Measurements from ENCODE around the gene BANP.
A peak's percentile ranks its signal among the peaks of the same experiment; 100 is the strongest.

BANP gene

GRCh38 chr16:87938412-87938949 is 12.8 kb upstream of the BANP start:
- no peak overlapping the region for H2AFZ ChIP-seq (ENCODE audit: insufficient read depth, low read length, poor library complexity)
- H3K4me2 ChIP-seq (ENCODE audit: low read length): no peak overlapping the region
- H3K27me3 ChIP-seq (ENCODE audit: insufficient read depth, low read length): no peaks in the 10 kb centered on the region
- no peak for DNase-seq
- no peaks in the 10 kb centered on the region for H3K79me2 ChIP-seq (ENCODE audit: control insufficient read depth, insufficient read depth, low read length, poor library complexity)
- no CpG with 5 or more reads among the region's 4 CpGs for WGBS (ENCODE audit: extremely low coverage, insufficient coverage, insufficient read length)
- no peak overlapping the region for H2AK5ac ChIP-seq (ENCODE audit: low read length)
- H4K12ac ChIP-seq (ENCODE audit: low read depth, low read length): no peak overlapping the region
- no peak overlapping the region for H3K23ac ChIP-seq (ENCODE audit: low read length)
- H3K4me1 ChIP-seq (ENCODE audit: control insufficient read depth in 1 of 2, insufficient read depth in 2 of 2, low read length in 2 of 2): no peaks in the 10 kb centered on the region
- no peak overlapping the region for H3K27ac ChIP-seq (ENCODE audit: low read depth, low read length)
- no peak overlapping the region for H3K9ac ChIP-seq (ENCODE audit: low read length)
- no peak overlapping the region for H3K4ac ChIP-seq (ENCODE audit: low read depth, low read length)
- no peak overlapping the region for H4K91ac ChIP-seq (ENCODE audit: low read depth, low read length)
- no peaks in the 10 kb centered on the region for H3K9me3 ChIP-seq (ENCODE audit: insufficient read depth, low read depth, low read length)
- H3K4me3 ChIP-seq (ENCODE audit: low read depth, low read length): no peak overlapping the region
- H2BK5ac ChIP-seq (ENCODE audit: low read depth, low read length, poor library complexity): no peak overlapping the region
- H3K14ac ChIP-seq (ENCODE audit: low read length): no peak overlapping the region
- H3K79me1 ChIP-seq (ENCODE audit: low read length): no peaks in the 10 kb centered on the region
- no peak overlapping the region for H2BK12ac ChIP-seq (ENCODE audit: low read length)
- no peak overlapping the region for H4K8ac ChIP-seq (ENCODE audit: low read depth, low read length)
- no peaks in the 10 kb centered on the region for H3K36me3 ChIP-seq (ENCODE audit: control insufficient read depth in 1 of 2, insufficient read depth in 2 of 2, low read length in 2 of 2)
- no peak overlapping the region for H2BK120ac ChIP-seq (ENCODE audit: insufficient read depth, low read length, poor library complexity)
- no peak overlapping the region for H3K18ac ChIP-seq (ENCODE audit: low read length)

GRCh38 chr16:87939562-87940423 is 11.4 kb upstream of the BANP start:
- Histone ChIP-seq H3K9ac (ENCODE audit: low read length) (no peak overlapping the region), H3K27me3 (ENCODE audit: insufficient read depth, low read length) (no peaks in the 10 kb centered on the region), H3K4me1 (ENCODE audit: control insufficient read depth in 1 of 2, insufficient read depth in 2 of 2, low read length in 2 of 2) (no peaks in the 10 kb centered on the region), H2AK5ac (ENCODE audit: low read length) (no peak overlapping the region), H2BK12ac (ENCODE audit: low read length) (no peak overlapping the region), H4K8ac (ENCODE audit: low read depth, low read length) (no peak overlapping the region), H4K91ac (ENCODE audit: low read depth, low read length) (no peak overlapping the region), H3K4ac (ENCODE audit: low read depth, low read length) (no peak overlapping the region), H3K4me2 (ENCODE audit: low read length) (no peak overlapping the region), H3K27ac (ENCODE audit: low read depth, low read length) (no peak overlapping the region), H3K23ac (ENCODE audit: low read length) (no peak overlapping the region), H2AFZ (ENCODE audit: insufficient read depth, low read length, poor library complexity) (no peak overlapping the region), H3K9me3 (ENCODE audit: insufficient read depth, low read depth, low read length) (no peaks in the 10 kb centered on the region), H4K12ac (ENCODE audit: low read depth, low read length) (no peak overlapping the region), H3K79me2 (ENCODE audit: control insufficient read depth, insufficient read depth, low read length, poor library complexity) (no peaks in the 10 kb centered on the region), H3K4me3 (ENCODE audit: low read depth, low read length) (no peak overlapping the region), H2BK120ac (ENCODE audit: insufficient read depth, low read length, poor library complexity) (no peak overlapping the region), H3K18ac (ENCODE audit: low read length) (no peak overlapping the region), H3K79me1 (ENCODE audit: low read length) (no peaks in the 10 kb centered on the region), H3K14ac (ENCODE audit: low read length) (no peak overlapping the region), H3K36me3 (ENCODE audit: control insufficient read depth in 1 of 2, insufficient read depth in 2 of 2, low read length in 2 of 2) (no peaks in the 10 kb centered on the region), H2BK5ac (ENCODE audit: low read depth, low read length, poor library complexity) (no peak overlapping the region)
- no CpG with 5 or more reads among the region's 13 CpGs for WGBS (ENCODE audit: extremely low coverage, insufficient coverage, insufficient read length)
- DNase-seq: no peak

GRCh38 chr16:87942680-87943079 is 8.6 kb upstream of the BANP start:
- Histone ChIP-seq H3K14ac (ENCODE audit: low read length) (no peak overlapping the region), H2BK12ac (ENCODE audit: low read length) (no peak overlapping the region), H3K4me2 (ENCODE audit: low read length) (no peak overlapping the region), H2AFZ (ENCODE audit: insufficient read depth, low read length, poor library complexity) (no peak overlapping the region), H2AK5ac (ENCODE audit: low read length) (no peak overlapping the region), H3K4ac (ENCODE audit: low read depth, low read length) (no peak overlapping the region), H2BK5ac (ENCODE audit: low read depth, low read length, poor library complexity) (no peak overlapping the region), H4K8ac (ENCODE audit: low read depth, low read length) (no peak overlapping the region), H3K79me1 (ENCODE audit: low read length) (peaks cover 20% of the 10 kb centered on the region), H3K4me3 (ENCODE audit: low read depth, low read length) (no peak overlapping the region), H3K23ac (ENCODE audit: low read length) (no peak overlapping the region), H4K91ac (ENCODE audit: low read depth, low read length) (no peak overlapping the region), H3K27ac (ENCODE audit: low read depth, low read length) (no peak overlapping the region), H4K12ac (ENCODE audit: low read depth, low read length) (no peak overlapping the region), H3K9me3 (ENCODE audit: insufficient read depth, low read depth, low read length) (no peaks in the 10 kb centered on the region), H2BK120ac (ENCODE audit: insufficient read depth, low read length, poor library complexity) (no peak overlapping the region), H3K79me2 (ENCODE audit: control insufficient read depth, insufficient read depth, low read length, poor library complexity) (peaks cover 4% of the 10 kb centered on the region), H3K4me1 (ENCODE audit: control insufficient read depth in 1 of 2, insufficient read depth in 2 of 2, low read length in 2 of 2) (peaks cover 19 to 20% of the 10 kb centered on the region in 2 experiments), H3K18ac (ENCODE audit: low read length) (no peak overlapping the region), H3K36me3 (ENCODE audit: control insufficient read depth in 1 of 2, insufficient read depth in 2 of 2, low read length in 2 of 2) (no peaks in the 10 kb centered on the region), H3K9ac (ENCODE audit: low read length) (no peak overlapping the region), H3K27me3 (ENCODE audit: insufficient read depth, low read length) (no peaks in the 10 kb centered on the region)
- no peak for DNase-seq
- WGBS (ENCODE audit: extremely low coverage, insufficient coverage, insufficient read length): no CpG with 5 or more reads among the region's 5 CpGs

- no peaks in the 10 kb centered on the region for H3K27me3 ChIP-seq (ENCODE audit: insufficient read depth, low read length)
- peaks cover 4% of the 10 kb centered on the region for H3K79me2 ChIP-seq (ENCODE audit: control insufficient read depth, insufficient read depth, low read length, poor library complexity)
- peaks cover 31% of the 10 kb centered on the region for H3K79me1 ChIP-seq (ENCODE audit: low read length)
- peak overlapping the region; percentile 88 for H4K8ac ChIP-seq (ENCODE audit: low read depth, low read length)
- H2AK5ac ChIP-seq (ENCODE audit: low read length): peak overlapping the region; percentile 39
- peak overlapping the region; percentile 92 for H4K91ac ChIP-seq (ENCODE audit: low read depth, low read length)
- peak overlapping the region; percentile 90 for H2BK12ac ChIP-seq (ENCODE audit: low read length)
- peaks cover 25 to 26% of the 10 kb centered on the region in 2 experiments for H3K4me1 ChIP-seq (ENCODE audit: control insufficient read depth in 1 of 2, insufficient read depth in 2 of 2, low read length in 2 of 2)
- peak overlapping the region; percentile 88 for H2BK120ac ChIP-seq (ENCODE audit: insufficient read depth, low read length, poor library complexity)
- peak overlapping the region; percentile 13 for H3K18ac ChIP-seq (ENCODE audit: low read length)
- peak; percentile 99 for DNase-seq
- no peaks in the 10 kb centered on the region for H3K36me3 ChIP-seq (ENCODE audit: control insufficient read depth in 1 of 2, insufficient read depth in 2 of 2, low read length in 2 of 2)
- H2BK5ac ChIP-seq (ENCODE audit: low read depth, low read length, poor library complexity): peak overlapping the region; percentile 79
- H3K4me2 ChIP-seq (ENCODE audit: low read length): peak overlapping the region; percentile 60
- H3K9ac ChIP-seq (ENCODE audit: low read length): no peak overlapping the region
- H3K23ac ChIP-seq (ENCODE audit: low read length): no peak overlapping the region
- H3K14ac ChIP-seq (ENCODE audit: low read length): peak overlapping the region; percentile 74
- H3K4me3 ChIP-seq (ENCODE audit: low read depth, low read length): peak overlapping the region; percentile 45
- peak overlapping the region; percentile 86 for H3K27ac ChIP-seq (ENCODE audit: low read depth, low read length)
- peak overlapping the region; percentile 52 for H3K4ac ChIP-seq (ENCODE audit: low read depth, low read length)
- WGBS (ENCODE audit: extremely low coverage, insufficient coverage, insufficient read length): no CpG with 5 or more reads among the region's 22 CpGs
- peak overlapping the region; percentile 58 for H4K12ac ChIP-seq (ENCODE audit: low read depth, low read length)
- no peaks in the 10 kb centered on the region for H3K9me3 ChIP-seq (ENCODE audit: insufficient read depth, low read depth, low read length)
- peak overlapping the region; percentile 24 for H2AFZ ChIP-seq (ENCODE audit: insufficient read depth, low read length, poor library complexity)
These were observed 5.7 kb upstream of the BANP start for GRCh38 chr16:87945351-87946042.

All from trophoblast cell (in vitro differentiated cells and primary cell).